AG09309 (cell line): ENCODE data around the gene SAMD4A.
A peak's percentile ranks its signal among the peaks of the same experiment; 100 is the strongest.

Experiments used
- DNase-seq: peaks from one replicate; pipeline ENCODE4 v3.0.0-alpha.2; 2010; ENCODE audit warnings: low read depth
- H3K4me3 ChIP-seq: 2 replicates; pipeline ENCODE4 v1.5.1; 2011; ENCODE audit warnings: mild to moderate bottlenecking, low read depth, low read length, moderate library complexity; ENCODE audit not compliant: control insufficient read depth
- CTCF ChIP-seq: IDR thresholded peaks from 2 replicates; pipeline ENCODE4 v1.5.1; 2011; ENCODE audit warnings: mild to moderate bottlenecking, low read depth, low read length, inconsistent platforms; ENCODE audit not compliant: insufficient read depth, control insufficient read depth; ENCODE audit errors: missing control alignments

SAMD4A gene

DNA sequence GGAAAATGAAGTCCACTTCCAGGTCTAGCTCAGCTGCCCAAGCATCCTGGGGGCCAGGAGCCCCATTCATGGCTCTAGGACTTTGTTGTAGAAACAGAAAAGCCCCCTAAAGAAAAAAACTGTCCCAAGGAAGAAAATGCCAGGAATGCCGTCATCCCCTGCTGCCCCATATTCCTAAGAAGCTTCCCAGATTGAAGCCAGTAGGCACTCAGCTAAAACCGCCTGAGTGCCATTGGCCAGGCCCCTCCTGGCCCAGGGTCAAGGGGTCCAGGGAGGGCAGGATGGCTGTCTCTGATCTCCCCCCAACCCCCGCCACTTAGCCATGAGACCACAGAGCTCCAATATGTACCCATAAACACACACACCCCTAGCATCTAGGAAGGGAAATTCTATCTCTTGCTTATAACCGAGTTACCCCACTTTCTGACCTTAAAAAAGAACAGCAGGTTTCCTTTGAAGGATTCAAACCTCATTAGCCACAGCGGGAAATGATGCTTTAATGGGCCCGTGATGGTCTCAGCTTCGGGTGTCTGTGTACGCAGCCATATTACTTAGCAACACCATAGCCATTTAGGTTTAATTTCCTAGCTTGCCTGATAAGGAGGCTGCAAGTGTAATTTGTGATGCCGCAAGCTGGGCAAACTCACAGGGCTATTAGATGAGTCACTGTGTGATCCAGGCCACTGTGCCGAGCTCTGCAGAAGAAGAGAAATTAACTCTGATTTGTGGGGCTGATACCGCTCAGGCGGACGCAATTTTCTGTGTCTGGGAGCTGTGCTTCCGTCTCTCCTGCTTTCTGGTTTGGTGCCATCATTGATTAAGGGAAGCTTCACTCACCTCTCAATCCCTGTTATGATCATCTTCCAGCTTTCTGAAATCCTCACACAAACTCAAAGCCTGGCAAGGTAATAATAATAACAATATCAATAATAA is 251.5 kb downstream of the SAMD4A start:
- peak; percentile 73 for DNase-seq
- no peak for TF ChIP-seq CTCF
- no peak overlapping the region for H3K4me3 ChIP-seq

DNA sequence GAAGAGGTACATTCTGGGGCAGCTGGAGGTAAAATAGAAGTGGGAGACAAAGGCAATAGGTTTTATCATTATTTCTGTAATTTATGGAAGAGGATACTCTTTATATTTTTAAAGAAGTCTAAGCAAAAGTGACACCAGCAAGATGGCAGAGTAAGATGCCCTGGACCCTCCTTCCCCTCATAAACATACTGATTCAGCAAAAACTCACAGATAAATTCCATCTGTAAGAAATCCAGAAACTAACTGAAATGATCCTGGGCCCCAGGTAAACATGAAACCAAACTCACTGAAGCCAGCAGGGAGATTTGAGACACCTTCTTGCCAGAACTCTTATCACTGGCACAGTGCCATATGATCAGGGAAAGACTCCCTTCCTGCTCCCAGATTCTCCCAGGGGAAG is 255.8 kb downstream of the SAMD4A start:
- no peak overlapping the region for H3K4me3 ChIP-seq
- DNase-seq: no peak
- no peak for TF ChIP-seq CTCF

- H3K4me3 ChIP-seq: no peak overlapping the region
- no peak for TF ChIP-seq CTCF
- DNase-seq: no peak
Observed at GRCh38 chr14:54823757-54824549, 257.0 kb downstream of the SAMD4A start.

- no peak for TF ChIP-seq CTCF
- H3K4me3 ChIP-seq: no peak overlapping the region
- no peak for DNase-seq
Observed at GRCh38 chr14:54828037-54828436, 261.1 kb downstream of the SAMD4A start.

- TF ChIP-seq CTCF: no peak
- H3K4me3 ChIP-seq: no peak overlapping the region
Observed at GRCh38 chr14:54829486-54830224, 262.7 kb downstream of the SAMD4A start.

DNA sequence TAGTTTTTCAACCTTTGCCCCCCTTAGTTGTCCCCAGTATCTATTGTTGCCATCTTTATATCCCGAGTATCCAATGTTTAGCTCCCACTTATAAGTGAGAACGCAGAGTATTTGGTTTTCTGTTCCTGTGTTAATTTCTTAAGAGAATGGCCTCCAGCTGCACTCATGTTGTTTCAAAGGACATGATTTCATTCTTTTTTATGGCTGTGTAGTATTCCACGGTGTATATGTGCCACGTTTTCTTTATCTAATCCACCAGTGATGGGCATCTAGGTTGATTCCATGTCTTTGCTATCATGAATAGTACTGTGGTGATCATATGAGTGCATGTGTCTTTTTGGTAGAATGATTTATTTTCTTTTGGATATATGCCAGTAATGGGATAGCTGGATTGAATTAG is 263.7 kb downstream of the SAMD4A start:
- no peak for TF ChIP-seq CTCF
- H3K4me3 ChIP-seq: no peak overlapping the region
- no peak for DNase-seq

More at GRCh38 chr14:54829486-54830224, 262.7 kb downstream of the SAMD4A start:
- DNase-seq: no peak
